HG03575 (cell line): ENCODE data around the gene PRR19.

Source experiments
- ATAC-seq: cut with Tn5 transposase; IDR thresholded peaks from one replicate; pipeline ENCODE4 v1.9.1; 2021; ENCODE audit not compliant: unreplicated experiment, insufficient number of reproducible peaks, low FRiP score; ENCODE audit errors: extremely low read depth

PRR19 gene

DNA sequence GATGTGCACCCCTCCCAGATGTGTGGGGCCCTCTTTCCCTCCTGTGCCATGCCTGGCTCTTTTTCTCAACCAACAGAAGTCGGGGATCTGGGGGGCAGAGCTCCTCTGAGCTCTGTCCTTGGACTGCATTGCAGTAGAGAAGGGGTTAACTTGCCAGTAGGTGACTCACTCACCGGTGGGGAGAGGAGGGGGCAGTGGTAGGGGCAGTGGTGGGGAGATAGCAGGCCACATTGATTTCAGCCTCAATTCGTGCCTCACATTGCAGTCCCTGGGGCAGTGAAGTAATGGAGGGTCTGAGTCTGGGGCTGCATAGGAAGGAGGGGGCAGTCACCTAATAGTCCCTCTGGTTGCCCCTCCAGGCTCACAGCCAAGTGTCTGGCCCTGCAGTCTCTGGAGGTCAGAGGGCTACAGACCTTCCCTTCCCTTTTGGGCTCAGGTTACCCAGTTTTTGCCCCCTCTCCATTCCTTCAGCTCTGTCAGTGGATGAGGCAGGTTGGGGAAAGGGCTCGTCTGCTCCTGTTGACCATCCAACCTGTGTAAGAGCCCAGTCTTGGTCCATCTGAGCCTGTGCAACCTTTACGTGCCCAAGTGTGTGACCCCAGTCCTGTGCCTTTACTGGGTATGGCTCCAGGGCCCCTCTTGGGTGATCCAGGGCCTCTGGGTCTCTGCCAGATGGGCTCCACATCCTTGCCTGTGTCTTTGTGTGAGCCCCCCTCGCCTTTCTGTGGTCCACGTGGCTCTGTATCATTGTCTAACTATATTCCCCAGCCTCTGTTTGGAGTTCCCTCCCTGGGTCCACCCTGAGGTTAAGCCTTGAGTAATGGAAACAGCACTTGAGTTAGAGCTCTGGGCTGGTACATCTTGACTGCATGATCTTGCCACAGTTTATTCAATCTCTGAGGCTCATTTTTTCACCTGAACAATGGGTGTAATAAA, 19.8 kb upstream of the PRR19 start:
- ATAC-seq, result no peak

- no peak for ATAC-seq
Measured at GRCh38 chr19:42282819-42283187, 19.1 kb upstream of the PRR19 start.

- no peak for ATAC-seq
Measured at GRCh38 chr19:42283188-42284065, 18.5 kb upstream of the PRR19 start.

DNA sequence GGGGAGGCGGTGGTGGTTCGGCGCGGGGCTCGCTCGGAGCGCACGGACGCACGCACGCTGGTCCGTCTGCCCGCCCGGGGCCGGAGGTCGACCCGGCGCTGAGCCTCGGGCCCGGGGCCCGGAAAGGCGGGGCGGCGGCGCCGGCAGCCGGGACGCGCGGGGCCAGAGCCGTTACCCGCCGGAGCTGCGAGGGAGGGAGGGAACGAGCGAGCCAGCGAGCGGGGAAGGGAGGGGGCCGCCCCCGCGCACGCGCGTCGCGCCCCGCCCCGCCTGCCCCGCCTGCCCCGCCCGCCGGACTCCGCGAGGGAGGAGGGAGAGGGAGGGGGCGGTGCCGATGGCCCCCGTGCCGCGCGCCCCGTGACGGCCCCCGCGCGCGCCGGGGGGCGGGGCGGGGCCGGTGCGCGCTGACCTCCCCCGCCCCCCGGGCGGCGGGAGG, 17.8 kb upstream of the PRR19 start:
- ATAC-seq, result no peak

DNA sequence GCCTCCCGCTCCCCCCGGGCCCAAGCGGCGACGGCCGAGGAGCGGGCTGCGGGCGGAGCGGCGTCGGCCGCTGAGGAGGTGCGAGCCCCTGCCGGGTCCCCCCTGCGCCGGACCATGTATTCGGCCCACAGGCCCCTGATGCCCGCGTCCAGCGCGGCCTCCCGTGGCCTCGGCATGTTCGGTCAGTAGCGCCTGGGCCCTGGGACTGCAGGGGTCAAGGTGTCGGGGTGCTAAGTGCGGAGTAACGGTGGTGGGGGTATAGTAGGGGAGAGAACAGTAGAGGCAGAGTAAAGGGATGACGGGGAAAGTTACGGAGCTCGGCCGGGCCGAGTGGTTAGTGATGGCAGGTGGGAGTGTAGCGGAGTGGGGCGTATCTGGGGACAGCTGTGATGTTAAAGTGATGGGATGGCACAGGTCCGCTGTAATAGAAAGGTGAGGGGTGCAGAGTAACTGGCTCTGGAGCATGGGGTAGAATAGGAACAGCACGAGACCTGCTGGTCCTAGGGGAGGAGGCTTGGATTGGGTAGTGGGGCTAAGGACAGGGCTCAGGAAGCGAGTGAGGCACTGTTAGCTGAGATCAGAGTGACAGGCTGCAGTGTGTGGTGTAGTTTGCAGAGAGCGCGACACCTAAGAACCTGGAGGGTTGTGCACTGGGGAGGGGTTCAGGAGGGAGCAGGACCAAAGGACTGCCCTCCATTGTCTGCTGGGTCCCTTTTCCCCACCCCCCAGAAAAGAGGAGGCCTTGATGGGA, 17.2 kb upstream of the PRR19 start:
- no peak for ATAC-seq

DNA sequence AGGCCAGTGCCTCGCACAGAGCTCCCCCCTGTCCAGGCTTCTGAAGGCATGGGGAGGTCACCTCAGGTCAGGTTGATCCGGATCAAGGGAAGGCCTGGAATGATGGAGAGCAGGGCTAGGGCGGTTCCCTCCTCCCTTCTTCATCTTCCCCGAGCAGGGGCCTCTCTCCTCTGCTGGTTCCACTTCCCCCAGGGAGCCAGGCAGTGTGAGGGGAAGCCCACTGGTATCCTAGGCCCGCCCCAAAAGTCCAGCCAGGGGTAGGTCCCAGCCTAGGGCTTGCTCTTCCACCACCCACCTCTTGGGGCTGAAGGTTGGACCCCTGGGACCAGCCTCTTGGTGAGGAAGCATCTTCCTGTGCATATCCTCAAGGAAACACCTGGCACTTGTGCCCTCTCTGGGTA, 16.4 kb upstream of the PRR19 start:
- ATAC-seq, result no peak

GRCh38 chr19:42285988-42286348, 16.0 kb upstream of the PRR19 start:
- no peak for ATAC-seq

DNA sequence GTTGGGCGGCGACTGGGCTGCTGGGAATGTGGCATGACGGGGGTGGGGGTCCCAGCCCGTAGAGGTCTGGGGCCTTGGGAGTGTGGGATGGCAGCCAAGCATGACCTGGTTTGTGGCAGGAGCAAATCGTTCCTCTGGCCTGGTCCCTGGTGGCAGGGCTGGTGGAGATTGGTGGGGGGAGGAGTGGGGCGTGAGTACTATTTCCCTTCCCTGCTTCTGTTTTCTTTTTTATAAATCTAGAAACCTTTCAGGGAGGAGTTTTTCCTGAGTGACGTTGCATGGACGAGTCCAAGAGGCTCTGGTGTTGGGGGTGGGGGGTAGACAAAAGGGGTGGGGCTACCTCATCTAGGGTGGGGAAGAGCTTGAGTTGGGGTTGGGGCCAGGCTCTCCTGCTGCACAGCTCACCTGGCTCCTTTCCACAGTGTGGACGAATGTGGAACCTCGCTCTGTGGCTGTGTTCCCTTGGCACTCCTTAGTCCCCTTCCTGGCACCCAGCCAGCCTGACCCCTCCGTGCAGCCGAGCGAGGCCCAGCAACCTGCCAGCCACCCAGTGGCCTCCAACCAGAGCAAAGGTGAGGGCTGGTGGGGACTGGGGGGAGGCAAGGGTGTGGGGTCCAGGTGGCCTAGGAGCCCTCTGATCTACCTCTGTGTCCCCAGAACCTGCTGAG, 15.4 kb upstream of the PRR19 start:
- ATAC-seq, result no peak

DNA sequence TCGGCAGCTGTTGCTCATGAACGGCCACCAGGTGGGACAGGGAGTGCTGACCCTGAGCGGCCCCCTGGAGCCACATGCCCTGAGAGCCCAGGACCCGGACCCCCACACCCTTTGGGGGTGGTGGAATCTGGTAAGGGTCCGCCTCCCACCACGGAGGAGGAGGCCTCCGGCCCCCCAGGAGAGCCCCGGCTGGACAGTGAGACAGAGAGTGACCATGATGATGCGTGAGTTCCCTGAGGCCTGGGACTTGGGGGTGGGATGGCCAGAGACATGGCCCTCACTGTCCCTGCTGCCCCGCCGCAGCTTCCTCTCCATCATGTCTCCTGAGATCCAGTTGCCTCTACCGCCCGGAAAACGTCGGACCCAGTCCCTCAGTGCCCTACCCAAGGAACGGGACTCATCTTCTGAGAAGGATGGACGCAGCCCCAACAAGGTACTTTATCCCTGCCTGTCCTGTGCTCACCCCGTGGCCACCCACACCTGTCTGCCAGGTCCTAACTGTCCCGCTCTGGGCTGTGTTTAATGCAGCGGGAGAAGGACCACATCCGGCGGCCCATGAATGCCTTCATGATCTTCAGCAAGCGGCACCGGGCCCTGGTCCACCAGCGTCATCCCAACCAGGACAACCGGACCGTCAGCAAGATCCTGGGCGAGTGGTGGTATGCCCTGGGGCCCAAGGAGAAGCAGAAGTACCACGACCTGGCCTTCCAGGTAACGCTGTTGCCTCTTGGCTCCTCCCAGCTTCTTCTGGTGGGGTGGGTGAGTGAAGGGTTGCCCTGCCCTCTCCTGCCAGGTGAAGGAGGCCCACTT, 14.7 kb upstream of the PRR19 start:
- no peak for ATAC-seq

DNA sequence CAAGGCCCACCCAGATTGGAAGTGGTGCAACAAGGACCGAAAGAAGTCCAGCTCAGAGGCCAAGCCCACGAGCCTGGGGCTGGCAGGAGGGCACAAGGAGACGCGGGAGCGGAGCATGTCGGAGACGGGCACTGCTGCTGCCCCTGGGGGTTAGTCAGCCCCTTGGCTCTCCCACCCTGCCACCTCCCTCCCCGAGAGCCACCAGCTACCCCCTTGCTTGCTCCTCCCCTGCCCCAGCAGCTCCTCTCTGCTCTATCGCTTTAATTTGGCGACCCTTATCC, 14.2 kb upstream of the PRR19 start:
- ATAC-seq, result no peak

DNA sequence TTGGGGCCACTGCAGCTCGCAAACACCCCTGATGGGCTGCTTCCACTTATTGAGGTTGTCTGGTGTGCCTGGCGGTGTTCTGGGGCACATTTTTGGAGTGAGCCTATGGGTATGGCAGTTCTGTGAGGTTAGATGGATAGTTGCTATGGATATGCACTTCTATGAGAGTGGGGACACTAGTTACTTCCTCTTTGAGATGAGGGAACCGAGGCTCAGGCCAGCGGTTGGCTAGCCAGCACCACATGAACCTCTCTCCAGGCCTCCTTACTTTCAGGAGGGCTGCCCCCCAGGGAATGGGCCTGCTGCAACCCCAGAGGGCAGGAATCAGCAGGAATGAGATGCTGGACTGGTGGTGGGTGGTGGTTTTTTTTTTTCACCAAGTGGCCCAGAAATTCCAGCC, 13.5 kb upstream of the PRR19 start:
- ATAC-seq, result no peak

GRCh38 chr19:42288881-42289555, 12.9 kb upstream of the PRR19 start:
- no peak for ATAC-seq

GRCh38 chr19:42289556-42290041, 12.3 kb upstream of the PRR19 start:
- ATAC-seq, result no peak

- no peak for ATAC-seq
Measured at GRCh38 chr19:42290136-42290522, 11.8 kb upstream of the PRR19 start.

DNA sequence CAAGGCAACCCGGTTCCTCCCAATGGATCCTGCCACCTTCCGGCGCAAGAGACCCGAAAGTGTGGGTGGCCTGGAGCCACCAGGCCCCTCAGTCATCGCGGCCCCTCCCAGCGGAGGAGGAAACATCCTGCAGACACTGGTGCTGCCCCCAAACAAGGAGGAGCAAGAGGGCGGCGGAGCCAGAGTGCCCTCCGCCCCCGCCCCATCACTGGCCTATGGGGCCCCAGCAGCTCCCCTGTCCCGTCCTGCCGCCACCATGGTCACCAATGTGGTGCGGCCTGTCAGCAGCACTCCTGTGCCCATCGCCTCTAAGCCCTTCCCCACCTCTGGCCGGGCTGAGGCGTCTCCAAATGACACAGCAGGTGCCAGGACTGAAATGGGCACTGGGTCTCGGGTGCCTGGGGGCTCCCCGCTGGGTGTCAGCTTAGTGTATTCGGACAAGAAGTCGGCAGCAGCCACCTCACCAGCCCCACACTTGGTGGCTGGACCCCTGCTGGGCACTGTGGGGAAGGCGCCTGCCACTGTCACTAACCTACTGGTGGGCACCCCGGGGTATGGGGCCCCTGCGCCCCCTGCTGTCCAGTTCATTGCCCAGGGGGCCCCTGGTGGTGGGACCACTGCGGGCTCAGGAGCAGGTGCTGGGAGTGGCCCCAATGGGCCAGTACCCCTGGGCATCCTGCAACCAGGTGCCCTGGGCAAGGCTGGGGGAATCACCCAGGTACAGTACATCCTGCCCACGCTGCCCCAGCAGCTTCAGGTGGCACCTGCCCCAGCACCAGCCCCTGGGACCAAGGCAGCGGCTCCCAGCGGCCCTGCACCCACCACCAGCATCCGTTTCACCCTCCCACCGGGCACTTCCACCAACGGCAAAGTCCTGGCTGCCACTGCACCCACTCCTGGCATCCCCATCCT, 11.2 kb upstream of the PRR19 start:
- no peak for ATAC-seq

DNA sequence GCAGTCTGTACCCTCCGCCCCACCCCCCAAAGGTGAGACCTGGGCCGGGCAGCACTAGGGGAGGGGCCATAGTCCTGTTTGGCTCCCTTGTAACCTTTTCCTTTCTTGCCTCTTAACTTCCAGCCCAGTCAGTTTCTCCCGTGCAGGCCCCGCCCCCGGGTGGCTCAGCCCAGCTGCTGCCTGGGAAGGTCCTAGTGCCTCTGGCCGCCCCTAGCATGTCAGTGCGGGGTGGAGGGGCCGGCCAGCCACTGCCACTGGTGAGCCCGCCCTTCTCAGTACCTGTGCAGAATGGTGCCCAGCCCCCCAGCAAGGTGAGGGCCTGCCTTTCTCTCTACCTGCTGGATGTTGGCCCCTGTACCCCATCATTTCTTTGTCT, 10.5 kb upstream of the PRR19 start:
- ATAC-seq, result no peak
